HEK293T (cell line): ENCODE data around the gene MED12L.

Experiments
- CTBP1 ChIP-seq: fragments of 450-650 bp; IDR thresholded peaks from 2 replicates; pipeline ENCODE4 v1.6.1; 2016; ENCODE audit warnings: borderline replicate concordance
- ELF4 ChIP-seq: fragments of 450-650 bp; IDR thresholded peaks from 2 replicates; pipeline ENCODE4 v1.6.1; 2017; ENCODE audit warnings: antibody characterized with exemption
- FOXK2 ChIP-seq: fragments of 450-650 bp; IDR thresholded peaks from 2 replicates; pipeline ENCODE4 v1.6.1; 2016; ENCODE audit warnings: mild to moderate bottlenecking
- FOXM1 ChIP-seq: fragments of 450-650 bp; IDR thresholded peaks from 2 replicates; pipeline ENCODE4 v1.6.1; 2017; ENCODE audit warnings: mild to moderate bottlenecking, borderline replicate concordance
- LEF1 ChIP-seq: fragments of 450-650 bp; IDR thresholded peaks from 2 replicates; pipeline ENCODE4 v1.6.1; 2017; ENCODE audit warnings: mild to moderate bottlenecking, borderline replicate concordance
- PKNOX1 ChIP-seq: fragments of 450-650 bp; IDR thresholded peaks from 2 replicates; pipeline ENCODE4 v1.6.1; 2016
- SUZ12 ChIP-seq: fragments of 450-650 bp; IDR thresholded peaks from 2 replicates; pipeline ENCODE4 v1.6.1; 2016; ENCODE audit warnings: mild to moderate bottlenecking

- TF ChIP-seq PKNOX1, result no peak
- no peak for TF ChIP-seq SUZ12
- TF ChIP-seq FOXK2, result no peak
- no peak for TF ChIP-seq ELF4
- no peak for TF ChIP-seq FOXM1
- TF ChIP-seq CTBP1, result no peak
- no peak for TF ChIP-seq LEF1
These were observed 33.9 kb upstream of the MED12L start for GRCh38 chr3:151051533-151051932.
